ENCODE data around the gene HFM1.
A peak's percentile ranks its signal among the peaks of the same experiment; 100 is the strongest.
"Not testable (repeated sequence)": the region's sequence is repeated elsewhere in the genome, so short reads cannot be mapped to it uniquely, and the experiment has no call there.

The HFM1 gene

GRCh38 chr1:91372230-91372629 lies 32.4 kb downstream of the HFM1 start:
- DNase-seq, result not testable (repeated sequence)

- no peak for DNase-seq
Measured at GRCh38 chr1:91349524-91349923, 55.1 kb downstream of the HFM1 start.

GRCh38 chr1:91346824-91347223 lies 57.8 kb downstream of the HFM1 start:
- no peak for DNase-seq

GRCh38 chr1:91345395-91346005 lies 59.1 kb downstream of the HFM1 start:
- no peak for DNase-seq

- no peak for DNase-seq
Measured at GRCh38 chr1:91338501-91338900, 66.1 kb downstream of the HFM1 start.

GRCh38 chr1:91335603-91336002 lies 69.0 kb downstream of the HFM1 start:
- DNase-seq, result no peak

GRCh38 chr1:91334856-91335255 lies 69.8 kb downstream of the HFM1 start:
- DNase-seq, result no peak

- no peak for DNase-seq
Measured at GRCh38 chr1:91325456-91325855, 79.2 kb downstream of the HFM1 start.

GRCh38 chr1:91314643-91315042 lies 90.0 kb downstream of the HFM1 start:
- no peak for DNase-seq

- no peak for DNase-seq
Measured at GRCh38 chr1:91311672-91312071, 93.0 kb downstream of the HFM1 start.

GRCh38 chr1:91308544-91308943 lies 96.1 kb downstream of the HFM1 start:
- DNase-seq, result no peak

- DNase-seq, result no peak
Measured at GRCh38 chr1:91307784-91308409, 96.7 kb downstream of the HFM1 start.

- no peak for DNase-seq
Measured at GRCh38 chr1:91303165-91303564, 101.5 kb downstream of the HFM1 start.

GRCh38 chr1:91288843-91289553 lies 115.6 kb downstream of the HFM1 start:
- not testable (repeated sequence) for DNase-seq

GRCh38 chr1:91286962-91287317 lies 117.7 kb downstream of the HFM1 start:
- not testable (repeated sequence) for DNase-seq

- DNase-seq, result not testable (repeated sequence)
Measured at GRCh38 chr1:91286259-91286961, 118.2 kb downstream of the HFM1 start.

GRCh38 chr1:91283421-91283726 lies 121.3 kb downstream of the HFM1 start:
- no peak for DNase-seq

- DNase-seq, result peak; percentile 57
Measured at GRCh38 chr1:91282695-91283420, 121.8 kb downstream of the HFM1 start.

- no peak for DNase-seq
Measured at GRCh38 chr1:91281782-91282181, 122.9 kb downstream of the HFM1 start.

GRCh38 chr1:91278754-91279153 lies 125.9 kb downstream of the HFM1 start:
- DNase-seq, result no peak

- DNase-seq, result no peak
Measured at GRCh38 chr1:91273875-91274274, 130.8 kb downstream of the HFM1 start.

- DNase-seq, result no peak
Measured at GRCh38 chr1:91261655-91262054, 143.0 kb downstream of the HFM1 start.

- DNase-seq, result no peak
Measured at GRCh38 chr1:91245435-91245834, 159.2 kb downstream of the HFM1 start.
